Lower leg skin (tissue), 4 donors: ENCODE data around the gene SUN2. TPM values are rescaled to one million over a fixed set of nuclear protein-coding genes. Genes with fewer than 3 reads are reported as not detected.

Source experiments
- DNase-seq, 2 donors: peaks; one replicate each; pipeline ENCODE4 v3.0.0-alpha.2; 2019; ENCODE audit warnings: low spot score in 2 of 2
- H3K4me3 ChIP-seq: fragments of 200-600 bp; sonication (generic); 2 replicates; pipeline ENCODE4 v1.5.1; 2017; ENCODE audit warnings: mild to moderate bottlenecking, low read depth; ENCODE audit not compliant: poor library complexity, severe bottlenecking
- CTCF ChIP-seq, 3 donors: fragments of 450-650 bp; IDR thresholded peaks; one replicate each; pipeline ENCODE4 v1.5.1; 2016; ENCODE audit warnings: antibody characterized with exemption in 3 of 3, mild to moderate bottlenecking in 3 of 3, moderate library complexity in 2 of 3
- POLR2A ChIP-seq, 2 donors: fragments of 450-650 bp; IDR thresholded peaks; one replicate each; pipeline ENCODE4 v1.6.1; 2016 to 2017; ENCODE audit warnings: antibody characterized with exemption in 2 of 2, mild to moderate bottlenecking in 1 of 2, moderate library complexity in 1 of 2
- WGBS, 2 donors: methylation state at CpG; one replicate each; pipeline ENCODE4 v1.1.5; 2018; 5-methylcytosine and 5-hydroxymethylcytosine counted together
- intact Hi-C: fragments of 100-400 bp; cut with DNase I; formaldehyde crosslinking; loops from one replicate; pipeline ENCODE4 v1.15.0; 2023; ENCODE audit warnings: low total_unique reads
- total RNA-seq, 4 donors: library from RNA; depleted of rRNA; stranded (reverse); fragments of >200 nt; gene quantifications; one replicate each; pipeline ENCODE4 v1.1.0, GENCODE V29; 2016

The SUN2 gene
- total RNA-seq, 4 donors from 2014 or later = 231 to 344 (median 282) TPM

- intact Hi-C loops = no loop called here
- TF ChIP-seq CTCF (IDR thresholded peaks at IDR 0.05) (no peak), POLR2A (IDR thresholded peaks at IDR 0.05) (no peak)
- no peak overlapping the region for H3K4me3 ChIP-seq
- no peak for DNase-seq
- 88 to 93% methylated on average over 11 to 15 of the region's 15 CpGs for WGBS, 2 donors
Measured at GRCh38 chr22:38740116-38740723, 15.6 kb downstream of the SUN2 start.

- no peak overlapping the region for H3K4me3 ChIP-seq
- no peak for TF ChIP-seq POLR2A (IDR thresholded peaks at IDR 0.05)
- no peak for TF ChIP-seq CTCF (IDR thresholded peaks at IDR 0.05)
- WGBS, 2 donors = 90 to 96% methylated on average over 14 to 16 of the region's 20 CpGs
- DNase-seq = no peak
- intact Hi-C loops = no loop called here
Measured at GRCh38 chr22:38739300-38740055, 16.3 kb downstream of the SUN2 start.

- no peak for DNase-seq
- no peak overlapping the region for H3K4me3 ChIP-seq
- TF ChIP-seq CTCF (IDR thresholded peaks at IDR 0.05) = no peak
- no peak for TF ChIP-seq POLR2A (IDR thresholded peaks at IDR 0.05)
- intact Hi-C loops = no loop called here
- WGBS, 2 donors = 95% methylated on average over 17 to 18 of the region's 18 CpGs
Measured at GRCh38 chr22:38738475-38739070, 17.2 kb downstream of the SUN2 start.

- TF ChIP-seq POLR2A (IDR thresholded peaks at IDR 0.05) (no peak), CTCF (IDR thresholded peaks at IDR 0.05) (no peak)
- no peak overlapping the region for H3K4me3 ChIP-seq
- intact Hi-C loops = no loop called here
- no peak for DNase-seq
- 79 to 88% methylated on average over 21 of the region's 21 CpGs for WGBS, 2 donors
Measured at GRCh38 chr22:38737302-38738060, 18.3 kb downstream of the SUN2 start.

GRCh38 chr22:38736257-38736570, 19.6 kb downstream of the SUN2 start:
- 81 to 85% methylated on average over 7 of the region's 7 CpGs for WGBS, 2 donors
- H3K4me3 ChIP-seq = no peak overlapping the region
- no peak for TF ChIP-seq CTCF (IDR thresholded peaks at IDR 0.05)
- TF ChIP-seq POLR2A (IDR thresholded peaks at IDR 0.05) = no peak
- no peak for DNase-seq
- intact Hi-C loops = no loop called here
